RWPE1 (cell line): ENCODE measurements around the gene SLFN12L.
"Not testable (repeated sequence)": the region's sequence is repeated elsewhere in the genome, so short reads cannot be mapped to it uniquely, and the experiment has no call there.

Experiments
- CTCF ChIA-PET: fragments of 350-600 bp; sonication (Branson Sonifier 250); formaldehyde crosslinking; extraction: SDS; loops from one replicate; lab custom pipeline; 2021; lab: Yijun Ruan, JAX
- POLR2A ChIA-PET: fragments of 400-600 bp; formaldehyde crosslinking; extraction: SDS; loops from one replicate; lab custom pipeline; 2020; ENCODE audit warnings: antibody characterized with exemption; ENCODE audit not compliant: low non-redundant PET; lab: Yijun Ruan, JAX
- DNase-seq: peaks from one replicate; pipeline ENCODE4 v3.0.0; 2012; ENCODE audit warnings: low spot score
- H3K27ac ChIP-seq: fragments of 450-650 bp; 2 replicates; pipeline ENCODE4 v1.5.1; 2017
- CTCF ChIP-seq: fragments of 450-650 bp; conservative IDR thresholded peaks from 2 replicates; pipeline ENCODE4 v1.5.1; 2017; ENCODE audit warnings: low read depth, mild to moderate bottlenecking

The SLFN12L gene

GRCh38 chr17:35539659-35540026 is 2.2 kb upstream of the SLFN12L start:
- TF ChIP-seq CTCF = peak; percentile 37
- ChIA-PET POLR2A (interaction anchor here (0.6 kb wide), 1 partner anchor 202 kb away, joined by 4 read pairs; no protein-coding TSS in a partner anchor), CTCF (interaction anchor here (0.6 to 1.1 kb wide), 14 partner anchors 9 to 381 kb away, joined by 3 to 7 read pairs (median 3); partner anchors contain the start of gene PEX12)
- no peak for DNase-seq
- H3K27ac ChIP-seq = no peak overlapping the region

- no peak overlapping the region for H3K27ac ChIP-seq
- DNase-seq = no peak
- ChIA-PET POLR2A (no interaction called here), CTCF (interaction anchor here (0.8 to 3.9 kb wide), 3 partner anchors 210 to 366 kb away, joined by 3 to 46 read pairs (median 3); no protein-coding TSS in a partner anchor)
- TF ChIP-seq CTCF = no peak
Observed at GRCh38 chr17:35536664-35537171, 760 bp downstream of the SLFN12L start.

GRCh38 chr17:35535406-35535805 is 2.1 kb downstream of the SLFN12L start:
- DNase-seq, POLR2A ChIA-PET, H3K27ac ChIP-seq: not testable (repeated sequence)
- CTCF ChIA-PET = interaction anchor here (0.6 to 3.9 kb wide), 3 partner anchors 18 to 369 kb away, joined by 3 to 46 read pairs (median 3); no protein-coding TSS in a partner anchor

GRCh38 chr17:35534576-35535093 is 2.8 kb downstream of the SLFN12L start:
- no peak for TF ChIP-seq CTCF
- no peak for DNase-seq
- POLR2A ChIA-PET = no interaction called here
- H3K27ac ChIP-seq = no peak overlapping the region
- CTCF ChIA-PET = interaction anchor here (0.7 to 3.9 kb wide), 3 partner anchors 36 to 524 kb away, joined by 4 to 46 read pairs (median 4); no protein-coding TSS in a partner anchor

- TF ChIP-seq CTCF = no peak
- no peak for DNase-seq
- ChIA-PET CTCF (interaction anchor here (0.7 kb wide), 1 partner anchor 8 kb away, joined by 3 read pairs; no protein-coding TSS in a partner anchor), POLR2A (no interaction called here)
- no peak overlapping the region for H3K27ac ChIP-seq
Observed at GRCh38 chr17:35531160-35531559, 6.3 kb downstream of the SLFN12L start.

- POLR2A ChIA-PET = no interaction called here
- no peak for TF ChIP-seq CTCF
- no peak for DNase-seq
- CTCF ChIA-PET = no interaction called here
- no peak overlapping the region for H3K27ac ChIP-seq
Observed at GRCh38 chr17:35529866-35530265, 7.6 kb downstream of the SLFN12L start.

- DNase-seq, CTCF ChIA-PET, H3K27ac ChIP-seq, POLR2A ChIA-PET: not testable (repeated sequence)
Observed at GRCh38 chr17:35529326-35529725, 8.2 kb downstream of the SLFN12L start.
